ENCODE results near the gene TTN.

The TTN gene

DNA sequence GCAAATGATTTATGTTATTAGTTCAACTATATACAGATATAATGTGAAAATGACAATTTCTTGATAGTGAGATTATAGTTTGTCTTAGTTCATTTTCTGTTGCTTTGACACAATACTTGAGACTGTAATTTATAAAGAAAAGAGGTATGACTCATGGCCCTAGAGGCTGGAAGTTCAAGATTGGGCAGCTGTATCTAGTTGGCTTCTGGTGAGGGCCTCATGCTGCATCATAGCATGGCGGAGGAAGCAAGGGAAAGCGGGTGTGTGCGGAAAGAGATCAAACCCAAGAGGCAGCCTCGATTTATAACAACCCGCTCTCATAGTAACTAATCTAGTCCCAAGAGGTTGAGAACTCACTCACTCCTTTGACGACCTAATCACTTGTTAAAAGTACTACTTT is 315.6 kb downstream of the TTN start:
- Histone ChIP-seq H4K20me1 (ENCODE audit: insufficient read depth, low read length) (no peaks in the 10 kb centered on the region), H3K9ac (ENCODE audit: low read length) (no peak overlapping the region), H3K9me2 (replicated peaks; ENCODE audit: insufficient read depth, low read length) (no peaks in the 10 kb centered on the region), H3K9me3 (replicated peaks; ENCODE audit: insufficient read depth, low read length) (no peaks in the 10 kb centered on the region), H3K4me1 (ENCODE audit: low read length) (peaks cover 12% of the 10 kb centered on the region), H3K27ac (ENCODE audit: low read length) (no peak overlapping the region), H3K27me3 (replicated peaks; ENCODE audit: insufficient read depth, low read length) (no peaks in the 10 kb centered on the region), H3F3A (ENCODE audit: insufficient read depth, low read length) (no peaks in the 10 kb centered on the region), H3K79me2 (ENCODE audit: low read length) (peaks cover 5% of the 10 kb centered on the region), H2AFZ (ENCODE audit: low read length) (no peak overlapping the region), H3K36me3 (replicated peaks; ENCODE audit: insufficient read depth, low read length) (peaks cover 15% of the 10 kb centered on the region; the same call in 1 of the 2 replicates), H3K4me3 (ENCODE audit: low read length) (no peak overlapping the region), H3K4me2 (ENCODE audit: low read depth, low read length) (no peak overlapping the region)
- DNase-seq: no peak
- TF ChIP-seq, protein P1, sequence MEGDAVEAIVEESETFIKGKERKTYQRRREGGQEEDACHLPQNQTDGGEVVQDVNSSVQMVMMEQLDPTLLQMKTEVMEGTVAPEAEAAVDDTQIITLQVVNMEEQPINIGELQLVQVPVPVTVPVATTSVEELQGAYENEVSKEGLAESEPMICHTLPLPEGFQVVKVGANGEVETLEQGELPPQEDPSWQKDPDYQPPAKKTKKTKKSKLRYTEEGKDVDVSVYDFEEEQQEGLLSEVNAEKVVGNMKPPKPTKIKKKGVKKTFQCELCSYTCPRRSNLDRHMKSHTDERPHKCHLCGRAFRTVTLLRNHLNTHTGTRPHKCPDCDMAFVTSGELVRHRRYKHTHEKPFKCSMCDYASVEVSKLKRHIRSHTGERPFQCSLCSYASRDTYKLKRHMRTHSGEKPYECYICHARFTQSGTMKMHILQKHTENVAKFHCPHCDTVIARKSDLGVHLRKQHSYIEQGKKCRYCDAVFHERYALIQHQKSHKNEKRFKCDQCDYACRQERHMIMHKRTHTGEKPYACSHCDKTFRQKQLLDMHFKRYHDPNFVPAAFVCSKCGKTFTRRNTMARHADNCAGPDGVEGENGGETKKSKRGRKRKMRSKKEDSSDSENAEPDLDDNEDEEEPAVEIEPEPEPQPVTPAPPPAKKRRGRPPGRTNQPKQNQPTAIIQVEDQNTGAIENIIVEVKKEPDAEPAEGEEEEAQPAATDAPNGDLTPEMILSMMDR (IDR thresholded peaks at IDR 0.05; ENCODE audit: low read length): no peak
- TF ChIP-seq EZH2phosphoT487 (IDR thresholded peaks at IDR 0.05; ENCODE audit: low read length) (no peak), EZH2 (optimal IDR thresholded peaks at IDR 0.05; ENCODE audit: low read depth, low read length) (no peak)

DNA sequence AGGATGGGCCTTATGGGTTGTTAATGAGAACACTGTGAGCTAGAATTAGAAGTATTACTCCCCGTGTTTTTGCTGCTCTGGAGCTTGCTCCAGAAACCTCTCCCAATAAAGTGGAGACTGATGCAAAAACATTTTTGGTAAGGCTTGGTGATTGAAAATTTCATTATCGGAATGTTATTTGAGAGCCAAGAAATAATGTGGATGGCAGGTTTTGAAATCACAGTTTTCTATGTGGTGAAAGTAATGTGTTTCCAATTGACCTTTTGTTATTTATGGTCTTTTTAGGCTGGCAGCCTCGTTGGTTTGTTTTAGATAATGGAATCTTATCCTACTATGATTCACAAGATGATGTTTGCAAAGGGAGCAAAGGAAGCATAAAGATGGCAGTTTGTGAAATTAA is 321.9 kb downstream of the TTN start:
- no peak for TF ChIP-seq EZH2 (optimal IDR thresholded peaks at IDR 0.05; ENCODE audit: low read depth, low read length)
- no peak for TF ChIP-seq EZH2phosphoT487 (IDR thresholded peaks at IDR 0.05; ENCODE audit: low read length)
- TF ChIP-seq, protein P1 (IDR thresholded peaks at IDR 0.05; ENCODE audit: low read length): no peak
- H3K36me3 ChIP-seq (replicated peaks; ENCODE audit: insufficient read depth, low read length): 0 out of 2 replicates have a peak, but pooled peaks cover 5% of the 10 kb centered on the region
- peaks cover 60% of the 10 kb centered on the region for H3K79me2 ChIP-seq (ENCODE audit: low read length)
- DNase-seq: no peak
- no peak overlapping the region for H3K4me3 ChIP-seq (ENCODE audit: low read length)
- H3K27me3 ChIP-seq (replicated peaks; ENCODE audit: insufficient read depth, low read length): no peaks in the 10 kb centered on the region
- no peak overlapping the region for H3K27ac ChIP-seq (ENCODE audit: low read length)
- H3F3A ChIP-seq (ENCODE audit: insufficient read depth, low read length): no peaks in the 10 kb centered on the region
- H4K20me1 ChIP-seq (ENCODE audit: insufficient read depth, low read length): no peaks in the 10 kb centered on the region
- no peaks in the 10 kb centered on the region for H3K9me3 ChIP-seq (replicated peaks; ENCODE audit: insufficient read depth, low read length)
- no peaks in the 10 kb centered on the region for H3K9me2 ChIP-seq (replicated peaks; ENCODE audit: insufficient read depth, low read length)
- peaks cover 14% of the 10 kb centered on the region for H3K4me1 ChIP-seq (ENCODE audit: low read length)
- H3K4me2 ChIP-seq (ENCODE audit: low read depth, low read length): no peak overlapping the region
- no peak overlapping the region for H2AFZ ChIP-seq (ENCODE audit: low read length)
- H3K9ac ChIP-seq (ENCODE audit: low read length): no peak overlapping the region

DNA sequence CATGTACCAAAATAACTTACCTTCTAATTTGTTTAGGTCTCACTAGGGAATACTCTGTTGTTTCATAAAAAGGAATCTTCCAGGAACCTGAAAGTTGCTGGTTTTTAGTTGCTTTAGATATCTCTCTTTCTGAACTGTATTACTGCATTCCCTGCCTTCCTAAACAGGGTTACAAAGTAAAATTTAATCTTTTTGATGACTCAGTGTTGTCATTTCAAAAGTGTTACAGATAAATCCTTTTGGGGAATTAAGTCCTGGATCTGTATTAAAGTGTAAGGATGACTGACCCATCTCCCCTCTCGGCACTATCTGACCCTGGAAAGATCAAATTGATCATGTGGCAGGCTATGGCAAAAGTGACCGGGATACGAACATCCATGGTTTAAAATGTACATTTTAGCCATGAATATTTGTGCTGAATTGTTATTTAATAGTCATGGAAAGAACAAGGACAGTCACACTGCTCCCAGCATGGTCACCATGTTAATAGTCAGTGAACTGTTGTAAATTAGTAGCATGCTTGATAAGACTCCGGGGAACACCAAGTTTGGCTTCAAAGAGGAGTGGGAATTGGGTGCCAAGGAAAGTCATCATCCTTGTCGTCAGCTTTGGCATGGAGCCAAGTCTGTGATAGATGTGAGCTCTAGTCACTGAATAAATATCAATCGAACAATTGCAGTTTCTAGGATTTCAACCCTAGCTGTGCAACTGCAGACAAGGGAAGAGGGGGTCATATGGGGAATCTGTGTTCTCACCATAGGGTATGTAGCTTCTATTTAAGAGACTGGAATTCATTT is 322.8 kb downstream of the TTN start:
- Histone ChIP-seq H3K4me1 (ENCODE audit: low read length) (peaks cover 19% of the 10 kb centered on the region), H3K9me3 (replicated peaks; ENCODE audit: insufficient read depth, low read length) (no peaks in the 10 kb centered on the region), H2AFZ (ENCODE audit: low read length) (no peak overlapping the region), H3K27me3 (replicated peaks; ENCODE audit: insufficient read depth, low read length) (no peaks in the 10 kb centered on the region), H3K9ac (ENCODE audit: low read length) (no peak overlapping the region), H3K4me3 (ENCODE audit: low read length) (no peak overlapping the region), H3K9me2 (replicated peaks; ENCODE audit: insufficient read depth, low read length) (no peaks in the 10 kb centered on the region), H3F3A (ENCODE audit: insufficient read depth, low read length) (peaks cover 6% of the 10 kb centered on the region), H3K27ac (ENCODE audit: low read length) (no peak overlapping the region), H4K20me1 (ENCODE audit: insufficient read depth, low read length) (no peaks in the 10 kb centered on the region), H3K79me2 (ENCODE audit: low read length) (peaks cover 60% of the 10 kb centered on the region), H3K4me2 (ENCODE audit: low read depth, low read length) (no peak overlapping the region), H3K36me3 (replicated peaks; ENCODE audit: insufficient read depth, low read length) (0 out of 2 replicates have a peak, but pooled peaks cover 5% of the 10 kb centered on the region)
- DNase-seq: no peak
- TF ChIP-seq EZH2phosphoT487 (IDR thresholded peaks at IDR 0.05; ENCODE audit: low read length): no peak
- TF ChIP-seq, protein P1 (IDR thresholded peaks at IDR 0.05; ENCODE audit: low read length): no peak
- no peak for TF ChIP-seq EZH2 (optimal IDR thresholded peaks at IDR 0.05; ENCODE audit: low read depth, low read length)
